Epithelial cell of proximal tubule (primary cell): ENCODE data around the gene PPP1R14C. TPM values are rescaled to one million over a fixed set of nuclear protein-coding genes. Genes with fewer than 3 reads are reported as not detected.

Experiments
- DNase-seq: peaks from one replicate; pipeline ENCODE4 v3.0.0-alpha.2; 2011; ENCODE audit warnings: low read depth
- H3K4me3 ChIP-seq: 2 replicates; pipeline ENCODE4 v1.5.1; 2011; ENCODE audit warnings: low read depth, mild to moderate bottlenecking, low read length
- total RNA-seq: library from RNA; depleted of rRNA; stranded (reverse); fragments of >200 nt; gene quantifications from 2 replicates; pipeline ENCODE4 v1.2.3, GENCODE V29; 2015
- TF ChIP-seq, protein P1 (sequence below): conservative IDR thresholded peaks from 2 replicates; pipeline ENCODE4 v1.5.1; 2012; ENCODE audit warnings: low read depth, mild to moderate bottlenecking, low read length

The PPP1R14C gene
- total RNA-seq, 1 donor from 2014 or later, result 27.0 TPM

DNA sequence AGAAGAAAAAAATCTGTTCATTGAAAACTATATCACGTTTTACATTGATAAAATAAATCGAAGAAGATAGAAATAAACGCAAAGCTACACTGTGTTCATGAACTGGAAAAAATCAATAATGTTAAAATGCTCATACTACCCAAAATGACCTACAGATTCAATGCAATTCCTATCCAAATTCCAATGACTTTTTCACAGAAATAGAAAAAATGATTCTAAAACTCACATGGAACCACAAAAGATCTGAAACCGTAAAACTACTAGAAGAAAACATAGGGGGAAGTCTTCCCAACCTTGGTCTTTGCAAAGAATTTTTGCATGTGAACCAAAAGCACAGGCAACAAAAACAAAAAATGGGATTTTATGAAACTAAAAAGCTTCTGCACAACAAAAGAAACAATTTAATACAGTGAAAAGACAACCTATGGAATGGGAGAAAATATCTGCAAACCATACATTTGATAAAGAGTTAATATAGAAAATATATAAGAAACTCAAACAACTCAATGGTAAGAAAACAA is 40.0 kb upstream of the PPP1R14C start:
- no peak overlapping the region for H3K4me3 ChIP-seq
- no peak for DNase-seq
- TF ChIP-seq, protein P1, sequence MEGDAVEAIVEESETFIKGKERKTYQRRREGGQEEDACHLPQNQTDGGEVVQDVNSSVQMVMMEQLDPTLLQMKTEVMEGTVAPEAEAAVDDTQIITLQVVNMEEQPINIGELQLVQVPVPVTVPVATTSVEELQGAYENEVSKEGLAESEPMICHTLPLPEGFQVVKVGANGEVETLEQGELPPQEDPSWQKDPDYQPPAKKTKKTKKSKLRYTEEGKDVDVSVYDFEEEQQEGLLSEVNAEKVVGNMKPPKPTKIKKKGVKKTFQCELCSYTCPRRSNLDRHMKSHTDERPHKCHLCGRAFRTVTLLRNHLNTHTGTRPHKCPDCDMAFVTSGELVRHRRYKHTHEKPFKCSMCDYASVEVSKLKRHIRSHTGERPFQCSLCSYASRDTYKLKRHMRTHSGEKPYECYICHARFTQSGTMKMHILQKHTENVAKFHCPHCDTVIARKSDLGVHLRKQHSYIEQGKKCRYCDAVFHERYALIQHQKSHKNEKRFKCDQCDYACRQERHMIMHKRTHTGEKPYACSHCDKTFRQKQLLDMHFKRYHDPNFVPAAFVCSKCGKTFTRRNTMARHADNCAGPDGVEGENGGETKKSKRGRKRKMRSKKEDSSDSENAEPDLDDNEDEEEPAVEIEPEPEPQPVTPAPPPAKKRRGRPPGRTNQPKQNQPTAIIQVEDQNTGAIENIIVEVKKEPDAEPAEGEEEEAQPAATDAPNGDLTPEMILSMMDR, result no peak

DNA sequence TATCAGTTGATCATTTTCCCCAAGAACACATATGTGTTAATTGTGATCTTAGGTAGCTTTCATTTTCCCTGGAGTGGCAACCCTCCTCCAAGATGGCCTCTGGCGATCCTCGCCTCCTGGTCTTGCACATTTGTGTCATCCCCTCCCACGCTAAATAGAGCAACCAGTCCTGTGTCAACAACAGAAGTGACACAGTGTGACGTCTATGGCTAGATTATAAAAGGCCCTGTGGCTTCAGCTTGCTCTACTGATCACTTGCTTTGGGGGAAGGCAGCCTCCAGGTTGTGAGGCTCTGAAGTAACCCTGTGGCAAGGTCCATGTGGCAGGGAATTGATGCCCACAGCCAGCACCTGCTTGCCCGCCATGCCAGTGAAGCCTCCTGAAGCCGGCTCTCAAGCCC is 30.6 kb upstream of the PPP1R14C start:
- TF ChIP-seq, protein P1, result no peak
- no peak overlapping the region for H3K4me3 ChIP-seq
- no peak for DNase-seq

DNA sequence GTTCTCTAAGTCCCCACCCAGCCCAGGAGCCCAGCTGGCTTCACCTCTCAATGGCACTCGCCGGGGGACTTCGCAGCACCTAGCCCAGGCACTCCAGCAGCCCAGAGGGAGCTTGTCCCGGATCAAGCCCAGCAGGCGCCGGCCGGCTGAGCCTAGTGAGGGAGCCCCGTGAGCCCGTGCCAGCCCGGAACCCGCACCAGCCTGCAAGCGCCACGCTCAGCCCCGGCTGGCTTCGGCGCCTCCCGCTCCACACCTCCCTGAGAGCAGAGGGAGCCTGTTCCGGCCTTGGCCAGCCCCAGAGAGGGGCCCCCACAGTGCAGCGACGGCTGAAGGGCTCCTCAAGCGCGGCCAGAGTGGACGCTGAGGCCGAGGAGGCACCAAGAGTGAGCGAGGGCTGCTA is 27.1 kb upstream of the PPP1R14C start:
- no peak for DNase-seq
- TF ChIP-seq, protein P1, result no peak
- no peak overlapping the region for H3K4me3 ChIP-seq

DNA sequence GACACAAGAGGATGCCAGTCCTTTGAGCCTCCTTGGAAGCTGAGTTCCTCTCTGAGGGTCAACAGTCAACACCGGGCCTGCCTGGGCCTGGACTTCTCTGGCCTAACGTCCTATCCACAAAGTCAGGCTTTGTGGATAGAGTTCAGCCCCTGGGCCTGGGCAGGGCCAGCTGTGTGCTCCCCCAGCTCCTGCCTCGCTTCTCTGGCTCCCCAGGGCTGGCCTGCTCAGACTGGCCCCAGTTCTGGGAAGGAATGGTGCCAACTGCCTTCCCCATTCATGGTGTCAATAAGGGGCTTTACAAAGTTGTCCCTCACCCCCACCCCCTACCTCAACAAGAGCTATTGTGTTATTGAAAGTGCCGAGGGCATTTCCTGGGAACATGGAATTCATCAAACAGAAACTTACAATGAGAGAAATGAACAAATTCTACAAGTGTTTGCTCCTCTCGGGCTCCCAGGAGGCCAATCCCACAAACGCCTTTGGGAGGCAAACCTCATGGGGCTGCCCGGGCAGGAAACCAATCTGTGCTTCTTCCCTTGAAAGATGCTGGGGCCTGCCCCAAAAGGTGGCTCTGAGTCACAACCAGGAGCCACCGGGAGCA is 26.5 kb upstream of the PPP1R14C start:
- TF ChIP-seq, protein P1, result no peak
- H3K4me3 ChIP-seq, result no peak overlapping the region
- no peak for DNase-seq

DNA sequence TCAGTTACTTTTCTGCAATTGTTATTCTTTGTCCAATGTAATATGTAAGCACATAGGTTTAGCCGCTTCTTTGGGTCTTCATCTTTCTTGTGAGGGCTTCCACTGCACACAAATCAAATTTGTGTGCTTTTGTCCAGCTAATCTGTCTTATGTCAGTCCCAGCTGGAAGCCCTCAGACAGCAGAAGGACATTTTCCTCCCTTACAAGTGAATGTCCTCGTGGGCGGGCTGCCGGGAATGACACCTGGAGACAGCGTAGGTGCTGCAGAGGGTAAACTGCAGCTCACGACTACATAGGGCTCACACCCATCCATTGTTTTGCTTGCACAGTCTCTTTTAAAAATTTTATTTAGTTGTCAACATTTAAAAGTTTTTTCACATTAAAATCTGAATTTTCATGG is 24.6 kb upstream of the PPP1R14C start:
- TF ChIP-seq, protein P1, result no peak
- H3K4me3 ChIP-seq, result no peak overlapping the region
- DNase-seq, result no peak

DNA sequence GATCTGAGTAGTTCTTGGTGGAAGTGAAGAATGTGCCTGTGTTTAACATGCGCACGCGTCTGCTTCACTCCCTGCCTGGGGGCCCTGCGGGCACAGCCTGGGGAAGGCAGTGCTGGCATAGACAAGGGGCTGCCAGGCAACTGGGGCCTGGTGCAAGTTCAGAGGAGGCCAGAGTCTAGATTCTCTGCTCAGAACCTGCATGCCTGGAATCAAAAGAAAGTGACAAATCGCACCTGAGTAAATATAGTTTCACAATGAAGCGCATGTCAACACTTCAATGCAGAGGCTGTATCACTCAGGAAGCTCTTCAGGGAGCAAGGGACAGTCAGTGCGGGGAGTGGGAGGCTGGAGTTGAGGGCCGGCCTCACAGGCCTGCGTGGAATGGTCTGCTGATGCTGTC is 24.2 kb upstream of the PPP1R14C start:
- DNase-seq, result no peak
- TF ChIP-seq, protein P1, result no peak

DNA sequence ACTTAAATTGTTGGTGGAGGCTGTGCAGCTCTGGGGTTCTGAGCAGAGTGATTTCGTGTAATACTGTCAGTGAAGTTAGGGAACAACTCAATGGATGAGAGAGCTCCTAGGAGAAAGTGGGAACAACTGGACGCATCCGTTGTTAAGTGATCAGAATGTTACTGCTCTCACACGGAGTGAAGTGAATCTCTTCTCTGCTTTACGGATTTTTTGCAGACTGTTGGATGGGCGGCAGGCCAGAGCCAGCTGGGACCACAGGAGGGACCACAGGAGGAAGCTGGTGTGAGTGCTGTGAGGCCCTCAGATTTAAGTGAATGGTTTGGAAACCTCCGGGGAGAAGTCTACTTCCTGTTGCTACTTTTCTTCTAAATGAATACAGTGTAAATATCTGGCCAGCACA is 23.7 kb upstream of the PPP1R14C start:
- DNase-seq, result no peak
- no peak overlapping the region for H3K4me3 ChIP-seq
- TF ChIP-seq, protein P1, result no peak

More for the DNA sequence above, 24.2 kb upstream of the PPP1R14C start:
- no peak overlapping the region for H3K4me3 ChIP-seq
